Transverse colon (tissue), 3 donors: ENCODE measurements around the gene SBF2.

Source experiments
- CTCF ChIP-seq, 5 experiments: fragments of 200-600 bp in 3 of 5; fragments of 450-650 bp in 2 of 5; sonication (generic) in 3 of 5; IDR thresholded peaks; 1 replicate in 2 of 5; 2 replicates in 3 of 5; pipeline ENCODE4 v1.5.1; 2016 to 2017; ENCODE audit warnings: antibody characterized with exemption in 5 of 5, inconsistent platforms in 3 of 5, mild to moderate bottlenecking in 2 of 5, moderate library complexity in 1 of 5
- POLR2A ChIP-seq: fragments of 450-650 bp; IDR thresholded peaks from one replicate; pipeline ENCODE4 v1.6.1; 2016; ENCODE audit warnings: antibody characterized with exemption, mild to moderate bottlenecking, moderate library complexity

GRCh38 chr11:10322830-10323792 lies 29.1 kb upstream of the SBF2 start:
- TF ChIP-seq POLR2A (no peak), CTCF (IDR thresholded peaks at IDR 0.05) (peak; percentile 49 to 88 (median 56))
